Upper lobe of left lung (tissue), 4 donors: ENCODE measurements around the gene KRTAP12-4.

Experiments
- EP300 ChIP-seq, 4 donors: sonication (generic); formaldehyde crosslinking; IDR thresholded peaks; one replicate each; pipeline ENCODE4 v1.5.1; 2017; ENCODE audit warnings: antibody characterized with exemption in 4 of 4, control low read depth in 2 of 4
- POLR2A ChIP-seq, 4 donors: fragments of 450-650 bp; IDR thresholded peaks; one replicate each; pipeline ENCODE4 v1.5.1; 2016 to 2017; ENCODE audit warnings: antibody characterized with exemption in 4 of 4, mild to moderate bottlenecking in 2 of 4
- POLR2AphosphoS5 ChIP-seq, 2 donors: sonication (generic); formaldehyde crosslinking; IDR thresholded peaks; one replicate each; pipeline ENCODE4 v1.5.1; 2017; ENCODE audit warnings: antibody characterized with exemption in 2 of 2
- TF ChIP-seq, protein P1 (sequence below), 6 experiments: fragments of 450-650 bp in 4 of 6; fragments of 200-600 bp in 2 of 6; sonication (generic) in 2 of 6; IDR thresholded peaks; one replicate each; pipeline ENCODE4 v1.5.1; 2016 to 2019; ENCODE audit warnings: antibody characterized with exemption in 6 of 6

DNA sequence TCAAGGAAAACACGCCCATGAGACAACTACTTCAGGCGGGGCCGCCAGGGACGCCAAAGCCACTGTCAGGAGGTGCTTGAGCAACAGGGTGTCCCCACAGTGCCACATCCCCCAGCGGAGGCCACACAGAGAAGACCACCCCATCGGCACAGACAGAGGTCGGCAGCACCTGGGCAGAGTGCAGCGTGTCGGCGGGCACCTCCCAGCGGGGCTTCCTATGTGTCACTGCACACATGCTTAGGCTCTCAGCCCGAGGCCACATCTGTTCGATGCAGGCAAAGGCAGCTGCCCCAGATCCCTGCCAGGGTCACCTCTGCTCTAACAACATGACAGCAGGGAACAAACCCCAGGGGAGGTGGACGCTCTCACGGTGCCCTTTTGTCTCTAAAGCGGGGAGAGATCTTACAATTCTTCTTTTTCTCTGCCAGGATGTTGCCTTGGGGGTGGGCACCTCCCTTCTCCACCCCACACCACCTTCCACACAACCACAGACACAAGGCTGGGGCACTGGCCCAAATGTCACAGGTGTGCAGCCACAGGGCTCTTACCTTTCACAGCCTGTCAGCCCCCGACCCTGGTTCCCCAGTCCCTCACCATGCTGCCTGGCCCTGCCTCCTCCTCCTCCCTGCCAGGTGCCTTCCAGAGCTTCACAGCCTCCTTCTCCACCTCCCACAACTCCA is 38.4 kb downstream of the KRTAP12-4 start:
- TF ChIP-seq, protein P1, sequence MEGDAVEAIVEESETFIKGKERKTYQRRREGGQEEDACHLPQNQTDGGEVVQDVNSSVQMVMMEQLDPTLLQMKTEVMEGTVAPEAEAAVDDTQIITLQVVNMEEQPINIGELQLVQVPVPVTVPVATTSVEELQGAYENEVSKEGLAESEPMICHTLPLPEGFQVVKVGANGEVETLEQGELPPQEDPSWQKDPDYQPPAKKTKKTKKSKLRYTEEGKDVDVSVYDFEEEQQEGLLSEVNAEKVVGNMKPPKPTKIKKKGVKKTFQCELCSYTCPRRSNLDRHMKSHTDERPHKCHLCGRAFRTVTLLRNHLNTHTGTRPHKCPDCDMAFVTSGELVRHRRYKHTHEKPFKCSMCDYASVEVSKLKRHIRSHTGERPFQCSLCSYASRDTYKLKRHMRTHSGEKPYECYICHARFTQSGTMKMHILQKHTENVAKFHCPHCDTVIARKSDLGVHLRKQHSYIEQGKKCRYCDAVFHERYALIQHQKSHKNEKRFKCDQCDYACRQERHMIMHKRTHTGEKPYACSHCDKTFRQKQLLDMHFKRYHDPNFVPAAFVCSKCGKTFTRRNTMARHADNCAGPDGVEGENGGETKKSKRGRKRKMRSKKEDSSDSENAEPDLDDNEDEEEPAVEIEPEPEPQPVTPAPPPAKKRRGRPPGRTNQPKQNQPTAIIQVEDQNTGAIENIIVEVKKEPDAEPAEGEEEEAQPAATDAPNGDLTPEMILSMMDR (IDR thresholded peaks at IDR 0.05) = no peak
- TF ChIP-seq EP300 (IDR thresholded peaks at IDR 0.05) = no peak
- TF ChIP-seq POLR2AphosphoS5 (IDR thresholded peaks at IDR 0.05) = no peak
- no peak for TF ChIP-seq POLR2A (IDR thresholded peaks at IDR 0.05)
